T-cell (primary cell): ENCODE data around the gene LCN6. TPM values are rescaled to one million over a fixed set of nuclear protein-coding genes. Genes with fewer than 3 reads are reported as not detected.

Experiments used
- ATAC-seq, 4 experiments: fragments of 200-7000 bp in 3 of 4; fragments of 150-1000 bp in 1 of 4; cut with Tn5 transposase; replicated peaks in 1 of 4; 1 replicate in 3 of 4; 2 replicates in 1 of 4; pipeline ENCODE4 v1.10.0; 2021; ENCODE audit warnings: moderate library complexity in 3 of 4, mild to moderate bottlenecking in 2 of 4, moderate number of reproducible peaks in 1 of 4
- CTCF ChIA-PET, 2 donors: fragments of 300-600 bp; sonication (Branson Sonifier 250); formaldehyde crosslinking; loops; one replicate each; lab custom pipeline; 2022; ENCODE audit warnings: antibody characterized with exemption in 2 of 2; lab: Charles Lee
- POLR2A ChIA-PET, 2 donors: fragments of 300-600 bp; sonication (Branson Sonifier 250); formaldehyde crosslinking; loops; one replicate each; lab custom pipeline; 2022; ENCODE audit warnings: antibody characterized with exemption in 2 of 2; lab: Charles Lee
- DNase-seq, 35 experiments: peaks; one replicate each; pipeline versions ENCODE4 v3.0.0 to v3.0.0-alpha.2; 2013 to 2023
- H3K27ac ChIP-seq: one replicate; pipeline ENCODE4 v1.5.1; 2013; ENCODE audit warnings: low read length
- H3K27me3 ChIP-seq, 2 experiments: replicated peaks in 1 of 2; 1 replicate in 1 of 2; 2 replicates in 1 of 2; pipeline versions ENCODE4 v1.6.1 to v1.7.0; 2013; ENCODE audit warnings: low read length in 1 of 2, mixed read lengths in 1 of 2; ENCODE audit not compliant: control insufficient read depth in 2 of 2, insufficient read depth in 2 of 2; ENCODE audit errors: extremely low read depth in 1 of 2
- H3K36me3 ChIP-seq, 2 donors: 1 replicate in 1 of 2; 2 replicates in 1 of 2; pipeline versions ENCODE4 v1.6.1 to v1.7.0; 2013; ENCODE audit warnings: low read length in 1 of 2; ENCODE audit not compliant: control insufficient read depth in 2 of 2, insufficient read depth in 1 of 2; ENCODE audit errors: extremely low read depth in 1 of 2
- H3K4me1 ChIP-seq, 2 experiments: 1 replicate in 1 of 2; 2 replicates in 1 of 2; pipeline versions ENCODE4 v1.6.1 to v1.7.0; 2013; ENCODE audit warnings: low read length in 2 of 2, mixed read lengths in 1 of 2; ENCODE audit not compliant: insufficient read depth in 2 of 2, control insufficient read depth in 1 of 2; ENCODE audit errors: extremely low read depth in 1 of 2
- H3K4me3 ChIP-seq, 2 donors: 1 replicate in 1 of 2; 2 replicates in 1 of 2; pipeline versions ENCODE4 v1.5.1 to v1.7.0; 2013; ENCODE audit warnings: mild to moderate bottlenecking in 2 of 2, low read length in 1 of 2, moderate library complexity in 1 of 2; ENCODE audit not compliant: control insufficient read depth in 1 of 2; ENCODE audit errors: extremely low read depth in 1 of 2
- H3K9me3 ChIP-seq: 2 replicates; pipeline ENCODE4 v1.7.0; 2013
- H3K27ac Mint-ChIP-seq, 2 donors: one replicate each; pipeline ENCODE4 v1.8.0; 2020 to 2021; ENCODE audit warnings: mild to moderate bottlenecking in 2 of 2, mixed read lengths in 2 of 2
- H3K27me3 Mint-ChIP-seq, 2 donors: one replicate each; pipeline ENCODE4 v1.8.0; 2021 to 2022; ENCODE audit warnings: mixed read lengths in 2 of 2
- H3K36me3 Mint-ChIP-seq: one replicate; pipeline ENCODE4 v1.8.0; 2021; ENCODE audit warnings: mixed read lengths
- H3K4me1 Mint-ChIP-seq, 3 donors: one replicate each; pipeline ENCODE4 v1.8.0; 2020 to 2022; ENCODE audit warnings: mixed read lengths in 3 of 3, mild to moderate bottlenecking in 1 of 3
- H3K4me3 Mint-ChIP-seq, 3 donors: one replicate each; pipeline ENCODE4 v1.8.0; 2020 to 2022; ENCODE audit warnings: mild to moderate bottlenecking in 3 of 3, mixed read lengths in 3 of 3, moderate library complexity in 3 of 3
- H3K9me3 Mint-ChIP-seq, 3 donors: one replicate each; pipeline ENCODE4 v1.8.0; 2020 to 2022; ENCODE audit warnings: mixed read lengths in 3 of 3
- WGBS: methylation state at CpG from one replicate; pipeline ENCODE4 v1.1.5; 2013; ENCODE audit warnings: missing lambda C conversion rate; ENCODE audit not compliant: insufficient coverage; 5-methylcytosine and 5-hydroxymethylcytosine counted together
- total RNA-seq, 35 experiments: library from RNA in 6 of 35; stranded (reverse) in 6 of 35; fragments of 120-200 nt in 1 of 35; gene quantifications; one replicate each; pipeline versions ENCODE4 v1.2.1 to v1.2.4 and lab custom pipeline; 2013 to 2026

Gene LCN6
- total RNA-seq, 5 donors from 2014 or later (not counting 1 experiment from before 2014, with no cell fraction given): not detected

DNA sequence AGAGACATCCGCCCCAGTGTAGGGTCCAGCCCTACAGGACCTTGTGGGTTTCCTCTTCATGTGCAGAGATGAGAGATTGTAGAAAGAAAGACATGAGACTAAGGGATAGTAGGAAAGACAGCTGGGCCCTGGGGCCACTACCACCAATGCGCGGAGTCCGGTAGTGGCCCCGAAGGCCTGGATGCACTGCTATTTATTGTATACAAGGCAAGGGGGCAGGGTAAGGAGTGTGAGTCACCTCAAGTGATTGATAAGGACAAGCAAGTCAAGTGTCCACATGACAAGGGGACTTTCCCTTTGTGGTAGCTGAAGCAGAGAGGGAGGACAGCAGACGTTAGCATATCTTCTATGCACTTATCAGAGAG is 36.7 kb upstream of the LCN6 start:
- 80% methylated on average over 2 of the region's 6 CpGs for WGBS
- Mint-ChIP-seq H3K4me1 (peaks cover 0 to 11% (median 5%) of the 10 kb centered on the region in 3 donors), H3K9me3 (no peaks in the 10 kb centered on the region), H3K36me3 (no peaks in the 10 kb centered on the region), H3K27me3 (peaks cover 0 to 3% of the 10 kb centered on the region in 2 donors), H3K4me3 (no peak overlapping the region), H3K27ac (no peak overlapping the region)
- no peak overlapping the region for H3K27ac ChIP-seq
- ATAC-seq (peak in 3 of 4 experiments; percentile 36 to 60 (median 39)), DNase-seq (peak in 1 of 35 experiments; percentile 28)
- H3K4me1 ChIP-seq: peaks cover 0 to 8% of the 10 kb centered on the region in 2 experiments
- no peak overlapping the region for H3K4me3 ChIP-seq
- CTCF ChIA-PET: no interaction called here
- POLR2A ChIA-PET: no interaction called here
- H3K36me3 ChIP-seq: no peaks in the 10 kb centered on the region
- H3K9me3 ChIP-seq: no peaks in the 10 kb centered on the region
- H3K27me3 ChIP-seq: peaks cover 0 to 4% of the 10 kb centered on the region in 2 experiments

DNA sequence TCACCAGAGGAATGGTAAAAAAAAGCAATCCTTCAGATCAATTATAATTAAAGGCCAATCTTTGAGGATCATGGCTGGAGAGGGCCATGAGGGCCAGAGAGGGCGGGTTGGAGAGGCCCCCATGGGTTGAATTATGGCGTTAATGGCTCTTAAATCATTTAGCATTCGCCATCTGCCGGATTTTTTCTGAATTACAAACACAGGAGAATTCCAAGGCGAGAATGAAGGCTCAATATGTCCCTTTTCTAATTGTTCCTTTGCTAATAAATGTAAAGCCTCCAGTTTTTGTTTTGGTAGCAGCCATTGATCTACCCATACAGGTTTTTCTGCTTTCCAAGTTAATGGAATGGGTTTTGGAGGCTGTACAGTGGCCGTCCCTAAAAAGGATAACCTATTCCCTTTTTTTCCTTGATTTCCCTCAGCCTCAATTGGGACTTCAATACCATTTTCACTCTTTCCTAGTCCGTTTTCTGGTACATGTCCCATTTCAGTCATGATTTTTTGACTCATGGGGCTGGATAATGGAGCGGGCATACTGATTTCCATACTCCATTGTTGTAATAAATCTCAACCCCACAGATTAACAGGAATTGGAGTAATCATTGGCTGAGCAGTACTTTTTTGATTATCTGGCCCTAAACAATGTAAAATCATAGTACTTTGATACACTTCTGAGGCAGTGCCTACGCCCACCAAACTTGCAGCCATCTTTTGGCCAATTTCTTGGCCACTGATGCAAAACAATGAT is 36.1 kb upstream of the LCN6 start:
- Histone ChIP-seq H3K27me3 (peaks cover 0 to 7% of the 10 kb centered on the region in 2 experiments), H3K4me3 (no peak overlapping the region), H3K9me3 (no peaks in the 10 kb centered on the region), H3K36me3 (no peaks in the 10 kb centered on the region), H3K27ac (no peak overlapping the region), H3K4me1 (peaks cover 0 to 6% of the 10 kb centered on the region in 2 experiments)
- Mint-ChIP-seq H3K4me1 (peaks cover 0 to 11% (median 5%) of the 10 kb centered on the region in 3 donors), H3K9me3 (no peaks in the 10 kb centered on the region), H3K36me3 (no peaks in the 10 kb centered on the region), H3K27me3 (peaks cover 0 to 3% of the 10 kb centered on the region in 2 donors), H3K27ac (no peak overlapping the region), H3K4me3 (no peak overlapping the region)
- no peak for ATAC-seq
- ChIA-PET CTCF (interaction anchor here in 1 of 2 donors (0.5 kb wide), 1 partner anchor 283 kb away, joined by 3 read pairs; no protein-coding TSS in a partner anchor), POLR2A (no interaction called here)
- peak in 2 of 35 experiments; percentile 4 to 43 for DNase-seq
- WGBS: no CpG with 5 or more reads among the region's 9 CpGs

DNA sequence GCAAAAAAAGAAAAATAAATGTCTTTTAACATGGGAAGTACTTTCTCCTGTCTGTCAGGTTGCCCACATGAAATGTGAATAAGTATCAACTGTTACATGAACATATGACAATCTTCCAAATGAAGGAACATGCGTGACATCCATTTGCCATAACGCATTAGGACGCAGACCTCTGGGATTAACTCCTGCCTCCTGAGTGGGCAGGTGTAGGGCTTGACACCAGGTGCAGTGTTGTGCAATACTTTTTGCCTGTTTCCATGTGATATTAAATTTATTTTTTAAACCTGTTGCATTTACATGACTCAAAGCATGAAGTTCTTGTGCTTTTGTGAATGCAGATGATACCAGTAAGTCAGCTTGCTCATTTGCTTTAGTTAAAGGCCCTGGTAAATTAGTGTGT is 34.1 kb upstream of the LCN6 start:
- Histone ChIP-seq H3K9me3 (no peaks in the 10 kb centered on the region), H3K27ac (no peak overlapping the region), H3K27me3 (peaks cover 0 to 20% of the 10 kb centered on the region in 2 experiments), H3K4me3 (no peak overlapping the region), H3K4me1 (peaks cover 0 to under 1% of the 10 kb centered on the region in 2 experiments), H3K36me3 (no peaks in the 10 kb centered on the region)
- Mint-ChIP-seq H3K4me1 (peaks cover 0 to under 1% (median under 1%) of the 10 kb centered on the region in 3 donors), H3K27me3 (peaks cover 8 to 17% of the 10 kb centered on the region in 2 donors), H3K9me3 (no peaks in the 10 kb centered on the region), H3K27ac (no peak overlapping the region), H3K36me3 (no peaks in the 10 kb centered on the region), H3K4me3 (no peak overlapping the region)
- CTCF ChIA-PET: no interaction called here
- ATAC-seq (no peak), DNase-seq (no peak)
- POLR2A ChIA-PET: no interaction called here
- WGBS: no CpG with 5 or more reads among the region's 3 CpGs

DNA sequence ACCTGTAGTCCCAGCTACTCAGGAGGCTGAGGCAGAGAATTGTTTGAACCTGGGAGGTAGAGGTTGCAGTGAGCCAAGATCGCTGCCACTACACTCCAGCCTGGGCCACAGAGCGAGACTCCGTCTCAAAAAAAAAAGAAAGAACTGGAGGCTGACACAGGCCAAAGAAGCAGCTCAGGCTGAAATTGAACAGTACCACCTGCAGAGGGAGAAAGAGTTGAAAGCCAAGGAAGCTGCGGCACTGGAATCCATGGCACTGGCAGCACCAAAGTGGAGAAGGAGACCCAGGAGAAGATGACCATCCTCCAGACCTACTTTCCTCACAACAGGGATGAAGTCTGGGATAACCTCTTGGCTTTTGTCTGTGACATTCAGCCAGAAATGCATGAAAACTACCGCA is 31.5 kb upstream of the LCN6 start:
- H3K27me3 ChIP-seq: peaks cover 0 to 27% of the 10 kb centered on the region in 2 experiments
- WGBS: 59% methylated on average over 4 of the region's 5 CpGs
- Mint-ChIP-seq H3K36me3 (no peaks in the 10 kb centered on the region), H3K27ac (no peak overlapping the region), H3K27me3 (peaks cover 8 to 22% of the 10 kb centered on the region in 2 donors), H3K4me1 (no peaks in the 10 kb centered on the region), H3K9me3 (no peaks in the 10 kb centered on the region), H3K4me3 (no peak overlapping the region)
- H3K9me3 ChIP-seq: no peaks in the 10 kb centered on the region
- no peaks in the 10 kb centered on the region for H3K36me3 ChIP-seq
- POLR2A ChIA-PET: no interaction called here
- H3K4me3 ChIP-seq: no peak overlapping the region
- ATAC-seq (no peak), DNase-seq (no peak)
- H3K27ac ChIP-seq: no peak overlapping the region
- CTCF ChIA-PET: no interaction called here
- H3K4me1 ChIP-seq: no peaks in the 10 kb centered on the region

DNA sequence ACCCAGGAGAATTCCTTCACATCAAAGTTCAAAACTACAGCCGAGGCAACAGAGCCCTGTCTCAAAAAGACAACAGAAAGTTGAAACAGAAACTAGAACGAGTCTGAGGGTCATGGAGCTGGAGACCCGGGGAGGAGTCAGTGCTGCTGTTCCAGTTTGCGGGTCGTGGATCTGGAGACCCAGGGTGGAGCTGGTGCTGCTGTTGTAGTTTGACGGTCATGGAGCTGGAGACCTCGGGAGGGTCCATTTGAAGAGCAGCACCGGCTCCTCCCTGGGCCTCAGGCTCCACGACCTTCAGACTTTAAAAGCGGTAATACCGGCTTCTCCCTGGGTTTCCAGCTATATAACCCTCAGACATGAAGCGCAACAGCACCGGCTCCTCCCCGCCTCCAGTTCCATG is 29.0 kb upstream of the LCN6 start:
- Histone ChIP-seq H3K27ac (no peak overlapping the region), H3K27me3 (peaks cover 0 to 34% of the 10 kb centered on the region in 2 experiments), H3K36me3 (no peaks in the 10 kb centered on the region), H3K4me3 (no peak overlapping the region), H3K9me3 (no peaks in the 10 kb centered on the region), H3K4me1 (no peaks in the 10 kb centered on the region)
- Mint-ChIP-seq H3K9me3 (peaks cover 0 to 6% (median 0%) of the 10 kb centered on the region in 3 donors), H3K4me1 (no peaks in the 10 kb centered on the region), H3K36me3 (no peaks in the 10 kb centered on the region), H3K27ac (no peak overlapping the region), H3K4me3 (no peak overlapping the region), H3K27me3 (peaks cover 8 to 26% of the 10 kb centered on the region in 2 donors)
- ATAC-seq (no peak), DNase-seq (no peak)
- ChIA-PET POLR2A (no interaction called here), CTCF (interaction anchor here (0.7 to 1.1 kb wide), 3 partner anchors 9 to 257 kb away, joined by 3 read pairs; no protein-coding TSS in a partner anchor)
- 80% methylated on average over 11 of the region's 14 CpGs for WGBS

DNA sequence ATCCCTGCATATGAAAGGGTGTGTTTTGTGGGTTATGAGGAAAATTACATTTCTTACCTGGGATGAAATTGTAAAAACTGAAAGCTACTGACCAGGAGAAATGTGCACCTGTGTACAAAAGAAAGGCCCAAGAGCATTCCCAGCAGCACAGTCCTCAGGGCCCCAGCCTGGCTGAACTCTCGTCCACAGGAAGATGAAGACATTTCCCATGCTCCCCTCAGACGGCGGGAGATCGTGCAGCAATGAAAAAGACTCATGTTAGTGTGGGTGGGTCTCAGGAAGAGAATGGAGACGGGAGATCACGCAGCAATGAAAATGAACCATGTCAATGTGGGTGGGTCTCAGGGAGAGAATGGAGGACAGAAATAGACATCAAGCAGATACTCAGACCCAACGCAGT is 28.6 kb upstream of the LCN6 start:
- no peak overlapping the region for H3K27ac ChIP-seq
- H3K4me1 ChIP-seq: no peaks in the 10 kb centered on the region
- H3K27me3 ChIP-seq: peaks cover 0 to 34% of the 10 kb centered on the region in 2 experiments
- ATAC-seq: no peak
- no peaks in the 10 kb centered on the region for H3K9me3 ChIP-seq
- Mint-ChIP-seq H3K36me3 (no peaks in the 10 kb centered on the region), H3K4me1 (no peaks in the 10 kb centered on the region), H3K4me3 (no peak overlapping the region), H3K27ac (no peak overlapping the region), H3K9me3 (peaks cover 0 to 6% (median 0%) of the 10 kb centered on the region in 3 donors), H3K27me3 (peaks cover 8 to 26% of the 10 kb centered on the region in 2 donors)
- ChIA-PET CTCF (no interaction called here), POLR2A (no interaction called here)
- H3K36me3 ChIP-seq: no peaks in the 10 kb centered on the region
- DNase-seq: no peak
- no peak overlapping the region for H3K4me3 ChIP-seq
- no CpG with 5 or more reads among the region's 7 CpGs for WGBS
